Measurements from ENCODE around the gene SLC28A2. TPM values are rescaled to one million over a fixed set of nuclear protein-coding genes. Genes with fewer than 3 reads are reported as not detected.
A peak's percentile ranks its signal among the peaks of the same experiment; 100 is the strongest.
"Not testable (repeated sequence)": the region's sequence is repeated elsewhere in the genome, so short reads cannot be mapped to it uniquely, and the experiment has no call there.

SLC28A2 gene
- total RNA-seq, 1 donor from 2014 or later, result not detected

- H3K4me3 ChIP-seq (ENCODE audit: low read depth, low read length), result peak overlapping the region; percentile 91
- peak; percentile 79 for DNase-seq (ENCODE audit: low read depth)
- no peak for TF ChIP-seq CTCF (conservative IDR thresholded peaks at IDR 0.05; ENCODE audit: low read depth, low read length)
These were observed 27.1 kb downstream of the SLC28A2 start for GRCh38 chr15:45279024-45279698.

- DNase-seq (ENCODE audit: low read depth), result no peak
- TF ChIP-seq CTCF (conservative IDR thresholded peaks at IDR 0.05; ENCODE audit: low read depth, low read length), result no peak
- H3K4me3 ChIP-seq (ENCODE audit: low read depth, low read length), result no peak overlapping the region
These were observed 33.4 kb downstream of the SLC28A2 start for GRCh38 chr15:45285413-45285812.

GRCh38 chr15:45287390-45287956 lies 35.4 kb downstream of the SLC28A2 start:
- DNase-seq (ENCODE audit: low read depth), result no peak
- TF ChIP-seq CTCF (conservative IDR thresholded peaks at IDR 0.05; ENCODE audit: low read depth, low read length), result no peak
- H3K4me3 ChIP-seq (ENCODE audit: low read depth, low read length), result no peak overlapping the region

GRCh38 chr15:45288947-45289346 lies 36.9 kb downstream of the SLC28A2 start:
- no peak for DNase-seq (ENCODE audit: low read depth)

GRCh38 chr15:45291822-45292582 lies 40.0 kb downstream of the SLC28A2 start:
- TF ChIP-seq CTCF (conservative IDR thresholded peaks at IDR 0.05; ENCODE audit: low read depth, low read length), result no peak

More at GRCh38 chr15:45288947-45289346, 36.9 kb downstream of the SLC28A2 start:
- H3K4me3 ChIP-seq (ENCODE audit: low read depth, low read length), result no peak overlapping the region
- TF ChIP-seq CTCF (conservative IDR thresholded peaks at IDR 0.05; ENCODE audit: low read depth, low read length), result no peak

GRCh38 chr15:45293326-45293725 lies 41.3 kb downstream of the SLC28A2 start:
- DNase-seq (ENCODE audit: low read depth); H3K4me3 ChIP-seq (ENCODE audit: low read depth, low read length): not testable (repeated sequence)

More at GRCh38 chr15:45291822-45292582, 40.0 kb downstream of the SLC28A2 start:
- H3K4me3 ChIP-seq (ENCODE audit: low read depth, low read length), result no peak overlapping the region
- DNase-seq (ENCODE audit: low read depth), result no peak

GRCh38 chr15:45298964-45299378 lies 46.9 kb downstream of the SLC28A2 start:
- not testable (repeated sequence) for H3K4me3 ChIP-seq (ENCODE audit: low read depth, low read length); DNase-seq (ENCODE audit: low read depth)
